H1 (cell line): ENCODE data around the gene SLC2A13.

Experiments
- BACH1 ChIP-seq: IDR thresholded peaks from 2 replicates; pipeline ENCODE4 v1.6.1; 2012; ENCODE audit warnings: low read length, improper control_type of control experiment
- EZH2 ChIP-seq: fragments of 200-600 bp; sonication (generic); IDR thresholded peaks from 2 replicates; pipeline ENCODE4 v1.7.1; 2012; ENCODE audit warnings: low read depth, mild to moderate bottlenecking, moderate library complexity, low read length, inconsistent platforms; ENCODE audit not compliant: severe bottlenecking
- KDM5A ChIP-seq: fragments of 200-600 bp; IDR thresholded peaks from 2 replicates; pipeline ENCODE4 v1.7.1; 2012; ENCODE audit warnings: mild to moderate bottlenecking, low read length, inconsistent platforms, mixed read lengths
- POLR2AphosphoS5 ChIP-seq: IDR thresholded peaks from 2 replicates; pipeline ENCODE4 v1.6.1; 2011; ENCODE audit warnings: low read depth, low read length
- RBBP5 ChIP-seq: IDR thresholded peaks from 2 replicates; pipeline ENCODE4 v1.7.1; 2012; ENCODE audit warnings: low read depth, mild to moderate bottlenecking, inconsistent platforms, low read length, moderate library complexity, borderline replicate concordance
- USF2 ChIP-seq: IDR thresholded peaks from 2 replicates; pipeline ENCODE4 v1.6.1; 2011; ENCODE audit warnings: low read length, improper control_type of control experiment
- TF ChIP-seq, protein P1 (sequence below), 3 experiments: IDR thresholded peaks; 1 replicate in 2 of 3; 2 replicates in 1 of 3; pipeline versions ENCODE4 v1.5.1 to v1.6.1; 2011; ENCODE audit warnings: low read length in 3 of 3, mild to moderate bottlenecking in 3 of 3, inconsistent platforms in 2 of 3, low read depth in 1 of 3, moderate library complexity in 1 of 3; ENCODE audit not compliant: insufficient read depth in 1 of 3; ENCODE audit errors: control extremely low read depth in 1 of 3

DNA sequence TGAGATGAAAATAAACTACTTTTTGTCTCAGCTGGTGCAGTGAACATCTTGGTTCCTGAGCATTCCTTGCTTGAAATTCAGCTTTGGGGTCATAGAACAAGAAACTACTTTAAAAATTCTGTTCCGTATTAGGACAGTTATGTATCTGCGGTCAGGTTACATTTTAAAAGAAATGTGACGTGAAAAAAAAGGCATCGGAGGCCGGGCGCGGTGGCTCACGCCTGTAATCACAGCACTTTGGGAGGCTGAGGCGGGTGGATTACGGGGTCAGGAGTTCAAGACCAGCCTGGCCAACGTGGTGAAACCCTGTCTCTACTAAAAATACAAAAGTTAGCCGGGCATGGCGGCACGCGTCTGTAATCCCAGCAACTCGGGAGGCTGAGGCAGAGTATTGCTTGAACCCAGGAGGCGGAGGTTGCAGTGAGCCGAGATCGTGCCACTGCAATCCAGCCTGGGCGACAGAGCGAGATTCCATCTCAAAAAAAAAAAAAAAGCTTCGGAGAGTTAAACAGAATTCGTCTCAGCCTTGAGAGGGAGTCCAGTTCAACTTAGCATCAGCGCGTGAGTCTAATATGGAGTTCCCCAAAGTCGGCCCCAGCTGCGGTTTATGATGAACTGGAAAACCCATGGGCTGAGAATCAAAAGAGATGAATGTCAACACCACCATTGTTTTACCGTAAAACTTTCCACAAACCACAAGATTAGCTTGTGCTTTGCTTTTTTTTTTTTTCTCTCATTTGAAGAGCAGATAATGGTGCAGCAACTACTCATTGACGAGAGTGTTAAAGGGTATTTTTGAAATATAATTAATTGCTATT, 2.1 kb upstream of the SLC2A13 start:
- TF ChIP-seq, protein P1, sequence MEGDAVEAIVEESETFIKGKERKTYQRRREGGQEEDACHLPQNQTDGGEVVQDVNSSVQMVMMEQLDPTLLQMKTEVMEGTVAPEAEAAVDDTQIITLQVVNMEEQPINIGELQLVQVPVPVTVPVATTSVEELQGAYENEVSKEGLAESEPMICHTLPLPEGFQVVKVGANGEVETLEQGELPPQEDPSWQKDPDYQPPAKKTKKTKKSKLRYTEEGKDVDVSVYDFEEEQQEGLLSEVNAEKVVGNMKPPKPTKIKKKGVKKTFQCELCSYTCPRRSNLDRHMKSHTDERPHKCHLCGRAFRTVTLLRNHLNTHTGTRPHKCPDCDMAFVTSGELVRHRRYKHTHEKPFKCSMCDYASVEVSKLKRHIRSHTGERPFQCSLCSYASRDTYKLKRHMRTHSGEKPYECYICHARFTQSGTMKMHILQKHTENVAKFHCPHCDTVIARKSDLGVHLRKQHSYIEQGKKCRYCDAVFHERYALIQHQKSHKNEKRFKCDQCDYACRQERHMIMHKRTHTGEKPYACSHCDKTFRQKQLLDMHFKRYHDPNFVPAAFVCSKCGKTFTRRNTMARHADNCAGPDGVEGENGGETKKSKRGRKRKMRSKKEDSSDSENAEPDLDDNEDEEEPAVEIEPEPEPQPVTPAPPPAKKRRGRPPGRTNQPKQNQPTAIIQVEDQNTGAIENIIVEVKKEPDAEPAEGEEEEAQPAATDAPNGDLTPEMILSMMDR (IDR thresholded peaks at IDR 0.05; ENCODE audit: control extremely low read depth in 1 of 3, insufficient read depth in 1 of 3, low read depth in 1 of 3, low read length in 3 of 3), result no peak
- TF ChIP-seq KDM5A, result no peak
- TF ChIP-seq EZH2, result no peak
- TF ChIP-seq POLR2AphosphoS5, result no peak
- TF ChIP-seq USF2, result no peak
- TF ChIP-seq BACH1, result no peak
- TF ChIP-seq RBBP5, result no peak
